ENCODE results near the gene INCA1. TPM values are rescaled to one million over a fixed set of nuclear protein-coding genes. Genes with fewer than 3 reads are reported as not detected.

The INCA1 gene
- total RNA-seq, 2 donors from 2014 or later: 1.7 to 2.9 TPM

- TF ChIP-seq CTCF (IDR thresholded peaks at IDR 0.05): no peak
Measured at GRCh38 chr17:4972752-4973151, 24.6 kb downstream of the INCA1 start.

GRCh38 chr17:4972322-4972721 is 25.0 kb downstream of the INCA1 start:
- Histone ChIP-seq H3K27ac (peak overlapping the region; percentile 51 to 71), H3K4me3 (no peak overlapping the region), H3K36me3 (peaks cover 56% of the 10 kb centered on the region), H3K27me3 (no peaks in the 10 kb centered on the region), H3K4me1 (peaks cover 0 to 46% of the 10 kb centered on the region in 2 donors), H3K9me3 (no peaks in the 10 kb centered on the region)
- DNase-seq (ENCODE audit: low spot score): no peak
- no peak for TF ChIP-seq CTCF (IDR thresholded peaks at IDR 0.05)

More at GRCh38 chr17:4972752-4973151, 24.6 kb downstream of the INCA1 start:
- H3K4me3 ChIP-seq: no peak overlapping the region
- peaks cover 60% of the 10 kb centered on the region for H3K36me3 ChIP-seq
- no peak for DNase-seq (ENCODE audit: low spot score)
- no peaks in the 10 kb centered on the region for H3K27me3 ChIP-seq
- no peaks in the 10 kb centered on the region for H3K9me3 ChIP-seq
- peaks cover 0 to 46% of the 10 kb centered on the region in 2 donors for H3K4me1 ChIP-seq
- peak overlapping the region; percentile 49 to 71 for H3K27ac ChIP-seq

GRCh38 chr17:4971826-4972225 is 25.5 kb downstream of the INCA1 start:
- Histone ChIP-seq H3K9me3 (no peaks in the 10 kb centered on the region), H3K27ac (peak overlapping the region; percentile 51 to 71), H3K36me3 (peaks cover 51% of the 10 kb centered on the region), H3K4me1 (peaks cover 0 to 46% of the 10 kb centered on the region in 2 donors), H3K4me3 (no peak overlapping the region), H3K27me3 (no peaks in the 10 kb centered on the region)
- TF ChIP-seq CTCF (IDR thresholded peaks at IDR 0.05): no peak
- no peak for DNase-seq (ENCODE audit: low spot score)

GRCh38 chr17:4970273-4970672 is 27.0 kb downstream of the INCA1 start:
- Histone ChIP-seq H3K9me3 (no peaks in the 10 kb centered on the region), H3K36me3 (peaks cover 41% of the 10 kb centered on the region), H3K4me3 (no peak overlapping the region), H3K4me1 (peaks cover 0 to 60% of the 10 kb centered on the region in 2 donors), H3K27me3 (no peaks in the 10 kb centered on the region), H3K27ac (peak overlapping the region in 1 of 2 donors; percentile 97)
- TF ChIP-seq CTCF (IDR thresholded peaks at IDR 0.05): no peak
- DNase-seq (ENCODE audit: low spot score): no peak

GRCh38 chr17:4969551-4970173 is 27.7 kb downstream of the INCA1 start:
- H3K4me3 ChIP-seq: no peak overlapping the region
- TF ChIP-seq CTCF (IDR thresholded peaks at IDR 0.05): no peak
- peak overlapping the region; percentile 95 to 97 for H3K27ac ChIP-seq
- no peaks in the 10 kb centered on the region for H3K27me3 ChIP-seq
- peaks cover 0 to 61% of the 10 kb centered on the region in 2 donors for H3K4me1 ChIP-seq
- H3K9me3 ChIP-seq: no peaks in the 10 kb centered on the region
- peaks cover 41% of the 10 kb centered on the region for H3K36me3 ChIP-seq
- no peak for DNase-seq (ENCODE audit: low spot score)

Measured in right atrium auricular region (tissue), 2 donors.